HG03196 (cell line): ENCODE measurements around the gene MARCHF6.

Experiments
- ATAC-seq: cut with Tn5 transposase; IDR thresholded peaks from one replicate; pipeline ENCODE4 v1.9.1; 2021; ENCODE audit not compliant: unreplicated experiment

MARCHF6 gene, protein sequence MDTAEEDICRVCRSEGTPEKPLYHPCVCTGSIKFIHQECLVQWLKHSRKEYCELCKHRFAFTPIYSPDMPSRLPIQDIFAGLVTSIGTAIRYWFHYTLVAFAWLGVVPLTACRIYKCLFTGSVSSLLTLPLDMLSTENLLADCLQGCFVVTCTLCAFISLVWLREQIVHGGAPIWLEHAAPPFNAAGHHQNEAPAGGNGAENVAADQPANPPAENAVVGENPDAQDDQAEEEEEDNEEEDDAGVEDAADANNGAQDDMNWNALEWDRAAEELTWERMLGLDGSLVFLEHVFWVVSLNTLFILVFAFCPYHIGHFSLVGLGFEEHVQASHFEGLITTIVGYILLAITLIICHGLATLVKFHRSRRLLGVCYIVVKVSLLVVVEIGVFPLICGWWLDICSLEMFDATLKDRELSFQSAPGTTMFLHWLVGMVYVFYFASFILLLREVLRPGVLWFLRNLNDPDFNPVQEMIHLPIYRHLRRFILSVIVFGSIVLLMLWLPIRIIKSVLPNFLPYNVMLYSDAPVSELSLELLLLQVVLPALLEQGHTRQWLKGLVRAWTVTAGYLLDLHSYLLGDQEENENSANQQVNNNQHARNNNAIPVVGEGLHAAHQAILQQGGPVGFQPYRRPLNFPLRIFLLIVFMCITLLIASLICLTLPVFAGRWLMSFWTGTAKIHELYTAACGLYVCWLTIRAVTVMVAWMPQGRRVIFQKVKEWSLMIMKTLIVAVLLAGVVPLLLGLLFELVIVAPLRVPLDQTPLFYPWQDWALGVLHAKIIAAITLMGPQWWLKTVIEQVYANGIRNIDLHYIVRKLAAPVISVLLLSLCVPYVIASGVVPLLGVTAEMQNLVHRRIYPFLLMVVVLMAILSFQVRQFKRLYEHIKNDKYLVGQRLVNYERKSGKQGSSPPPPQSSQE

GRCh38 chr5:10353241-10354047 is at the start of gene MARCHF6:
TSS of gene MARCHF6 (plus strand) at chr5:10353695. CDS start at chr5:10353899, 204 bp downstream.
- peak; percentile 86 for ATAC-seq

DNA sequence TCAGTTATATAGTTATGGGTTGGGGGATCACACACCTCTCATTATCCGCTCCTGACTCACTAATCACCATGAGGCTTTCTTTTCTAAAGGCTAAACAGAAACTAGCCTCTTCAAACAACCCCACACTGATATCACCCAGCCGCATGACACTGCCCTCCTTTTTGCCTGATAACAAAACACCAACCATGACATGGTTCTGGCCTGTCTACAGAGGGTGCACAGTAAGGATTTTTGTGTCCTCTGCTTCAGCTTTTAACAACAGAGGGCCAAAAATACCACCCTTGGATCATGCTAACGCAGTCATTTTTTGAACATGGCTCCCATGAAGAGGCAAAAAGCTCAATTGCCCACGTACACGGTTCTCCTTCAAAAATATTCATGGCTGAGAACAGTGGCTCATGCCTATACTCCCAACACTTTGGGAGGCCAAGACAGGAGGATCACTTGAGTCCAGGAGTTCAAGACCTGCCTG is 49.8 kb upstream of the MARCHF6 start:
- ATAC-seq = no peak

- ATAC-seq = no peak
Observed at GRCh38 chr5:10304932-10305331, 48.6 kb upstream of the MARCHF6 start.

DNA sequence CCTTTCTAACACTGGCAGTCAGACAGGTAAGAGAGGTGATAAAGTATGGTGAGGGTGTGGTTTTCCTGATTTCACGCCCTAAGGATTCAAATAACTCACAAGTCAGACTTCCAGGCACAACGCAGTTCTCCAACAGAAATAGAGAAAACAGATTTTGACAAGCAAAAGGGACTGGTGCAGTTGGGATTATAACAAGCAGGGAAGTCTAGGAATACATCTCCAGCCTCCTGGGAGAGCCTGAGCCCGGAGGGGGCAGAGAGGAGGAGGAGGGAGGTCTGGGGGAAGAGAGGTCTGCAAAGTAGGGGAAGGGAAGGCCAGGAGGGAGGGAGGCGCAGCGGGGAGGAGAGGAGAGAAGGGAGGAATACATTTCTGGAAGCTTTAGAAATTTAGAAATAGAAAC is 47.4 kb upstream of the MARCHF6 start:
- no peak for ATAC-seq

DNA sequence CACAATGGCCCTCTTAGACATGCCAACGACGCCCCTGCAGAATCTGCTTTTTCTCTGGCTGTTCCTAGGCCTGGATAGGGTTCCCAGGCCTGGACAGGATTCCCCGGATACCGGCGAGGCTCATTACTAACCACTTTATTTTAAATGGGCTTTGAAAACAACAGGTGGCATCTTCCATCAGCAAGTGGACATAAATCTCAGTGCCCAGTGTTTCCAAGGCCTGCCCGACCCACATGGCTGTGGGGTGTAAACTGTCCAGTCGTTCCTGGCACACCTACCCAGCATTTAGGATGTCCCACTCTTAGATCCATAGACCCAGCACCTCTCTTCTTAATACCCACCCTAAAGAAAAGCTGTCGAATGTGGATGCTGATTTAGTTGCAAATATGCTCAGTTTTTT is 46.7 kb upstream of the MARCHF6 start:
- ATAC-seq = no peak

DNA sequence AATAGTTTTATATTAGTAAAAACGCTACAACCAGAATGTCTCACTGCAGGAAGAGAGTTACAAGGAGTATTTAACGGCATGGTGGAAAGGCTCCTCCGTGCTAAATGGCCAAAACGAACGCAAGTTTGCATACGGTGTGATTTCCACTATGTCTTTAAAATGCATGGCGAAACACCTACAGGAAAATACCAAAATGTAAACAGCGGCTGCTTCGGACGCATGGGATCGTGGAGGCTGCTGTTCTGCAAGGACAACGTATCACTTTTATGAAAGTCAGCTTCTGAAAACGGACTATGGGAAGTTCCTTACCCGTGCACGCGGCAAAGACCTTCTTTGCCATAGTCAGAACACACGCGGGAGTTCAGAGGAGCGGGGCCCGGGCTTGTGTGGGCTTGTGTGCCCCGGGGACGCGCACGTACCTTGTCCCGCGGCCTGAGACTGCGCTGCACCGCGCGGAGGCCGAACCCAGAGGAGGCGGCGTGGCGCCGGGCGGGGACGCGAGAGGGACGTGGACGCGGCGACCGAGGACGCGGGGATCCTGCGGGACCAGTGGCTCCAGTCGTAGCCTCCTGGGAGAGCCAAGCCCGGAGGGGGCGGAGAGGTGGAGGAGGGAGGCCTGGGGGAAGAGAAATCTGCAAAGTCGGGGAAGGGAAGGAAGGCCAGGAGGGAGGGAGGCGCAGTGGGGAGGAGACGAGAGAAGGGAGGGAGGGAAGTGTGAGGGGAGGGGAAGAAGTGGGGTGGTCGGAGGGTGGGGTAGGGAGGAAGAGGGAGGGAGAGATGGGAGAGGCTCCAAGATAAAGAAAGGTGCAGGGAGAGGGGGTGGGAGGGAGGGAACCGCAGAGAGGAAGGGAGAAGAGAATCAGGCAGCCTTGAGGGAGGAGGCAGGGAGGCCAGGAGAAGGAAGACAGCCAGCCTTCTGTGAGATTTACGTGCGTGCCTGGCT is 46.0 kb upstream of the MARCHF6 start, which contains the start of gene CMBL:
Gene CMBL (minus strand): TSS at position 697 of the 943 bp plus-strand sequence. CDS start 17,140 bp downstream, outside the sequence.
- peak; percentile 81 for ATAC-seq

DNA sequence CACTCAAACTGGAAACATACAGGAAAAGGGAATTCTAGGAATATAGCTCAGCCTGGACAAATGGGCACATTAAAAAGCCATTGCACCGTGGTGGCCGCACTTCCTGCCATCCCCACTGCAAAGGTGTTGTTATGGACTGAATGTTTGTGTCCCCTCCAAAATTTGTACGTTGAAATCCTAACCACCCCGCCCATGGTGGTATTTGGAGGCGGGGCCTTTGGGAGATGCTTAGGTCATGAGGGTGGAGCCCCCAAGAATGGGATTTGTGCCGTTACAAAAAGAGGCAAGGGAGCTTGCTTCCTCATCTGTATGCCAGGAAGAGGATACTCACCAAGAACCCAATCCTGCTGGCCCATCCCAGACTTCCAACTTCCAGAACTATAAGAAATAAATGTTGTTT is 44.7 kb upstream of the MARCHF6 start:
- no peak for ATAC-seq

DNA sequence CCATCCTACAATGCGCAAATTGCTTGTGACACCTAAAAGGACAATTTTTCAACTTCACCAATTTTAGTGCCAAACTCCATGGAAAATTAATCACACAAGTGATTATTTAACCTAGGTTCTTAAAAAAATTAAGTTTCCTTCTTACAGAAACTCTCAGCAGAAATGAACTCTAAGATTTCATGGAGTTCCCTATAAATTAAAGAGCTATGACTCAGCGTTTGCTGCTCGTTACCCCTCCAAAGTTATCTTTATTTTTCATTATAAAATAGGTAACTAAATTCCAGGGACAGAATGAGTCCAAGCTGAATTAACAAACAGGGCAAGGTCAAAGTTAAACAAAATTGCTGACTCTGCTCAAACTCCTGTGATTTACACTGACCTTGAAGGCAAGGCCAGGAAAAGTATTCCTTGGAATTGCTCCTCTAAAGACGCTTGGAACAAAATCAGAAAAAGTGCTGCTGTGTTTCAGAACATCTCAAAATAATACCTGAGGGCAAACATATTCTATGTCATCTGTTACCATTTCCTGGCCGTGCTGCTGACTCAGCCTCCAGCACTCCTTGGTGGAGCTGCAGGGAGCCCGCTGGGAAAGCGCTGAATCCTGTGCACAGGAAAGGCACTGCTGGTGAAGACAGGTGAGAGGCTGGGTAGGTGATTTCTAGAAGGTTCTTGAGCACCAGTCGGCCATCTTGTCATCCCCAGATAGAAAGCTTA is 43.3 kb upstream of the MARCHF6 start:
- no peak for ATAC-seq

DNA sequence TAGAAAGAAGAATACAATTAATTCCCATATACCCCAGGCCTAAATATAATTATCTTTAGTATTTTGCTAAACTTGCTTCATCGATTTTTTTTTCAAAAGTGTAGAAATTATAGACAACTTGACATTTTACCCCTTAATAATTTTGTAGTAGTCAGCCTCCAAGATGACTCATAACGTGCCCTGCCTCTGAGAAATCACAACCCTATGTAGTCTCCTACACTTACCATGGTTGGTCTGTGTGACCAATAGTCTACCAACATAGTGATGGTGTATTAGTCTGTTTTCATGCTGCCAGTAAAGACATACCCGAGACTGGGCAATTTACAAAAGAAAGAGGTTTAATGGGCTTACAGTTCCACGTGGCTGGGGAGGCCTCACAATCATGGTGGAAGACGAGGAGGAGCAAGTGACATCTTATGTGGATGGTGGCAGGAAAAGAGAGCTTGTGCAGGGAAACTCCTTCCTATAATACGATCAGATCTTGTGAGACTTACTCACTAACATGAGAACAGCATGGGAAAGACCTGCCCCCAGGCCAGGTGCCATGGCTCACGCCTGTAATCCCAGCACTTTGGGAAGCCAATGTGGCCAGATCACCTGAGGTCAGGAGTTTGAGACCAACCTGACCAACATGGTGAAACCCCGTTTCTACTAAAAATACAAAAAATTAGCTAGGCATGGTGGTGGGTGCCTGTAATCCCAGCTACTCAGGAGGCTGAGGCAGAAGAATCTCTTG is 42.5 kb upstream of the MARCHF6 start:
- peak; percentile 36 for ATAC-seq

DNA sequence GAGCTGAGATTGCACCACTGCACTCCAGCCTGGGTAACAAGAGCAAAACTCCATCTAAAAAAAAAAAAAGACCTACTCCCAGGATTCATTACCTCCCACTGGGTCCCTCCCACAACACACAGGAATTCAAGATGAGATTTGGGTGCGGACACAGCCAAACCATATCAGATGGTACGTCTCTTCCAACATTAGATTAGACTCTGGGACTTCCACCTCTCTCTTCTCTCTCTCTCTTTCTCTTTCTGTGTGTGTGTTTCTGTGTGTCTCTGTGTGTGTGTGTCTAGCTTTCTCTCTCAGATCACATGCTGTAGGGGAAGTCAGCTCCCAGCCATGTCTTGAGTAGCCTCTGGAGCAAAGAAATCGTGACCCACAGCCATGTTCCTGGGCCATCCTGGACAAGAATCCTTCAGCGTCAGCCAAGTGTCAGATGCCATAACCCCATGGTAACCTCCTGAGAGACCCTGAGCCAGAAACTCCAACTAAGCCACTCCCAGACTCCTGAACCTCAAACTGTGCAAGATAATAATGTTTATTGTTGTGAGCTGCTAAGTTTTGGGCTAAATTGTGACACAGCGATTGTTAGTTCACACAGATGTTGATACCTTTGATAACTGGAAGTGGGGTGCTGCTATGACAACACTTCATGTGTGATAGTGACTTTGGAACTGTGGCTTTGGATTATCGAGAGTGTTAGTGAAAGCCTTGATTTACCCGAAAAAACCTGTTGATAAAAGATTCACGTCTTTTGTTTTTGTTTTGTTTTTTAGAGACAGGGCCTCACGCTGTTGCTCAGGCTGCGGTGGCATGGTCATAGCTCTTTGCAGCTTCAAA is 41.7 kb upstream of the MARCHF6 start:
- ATAC-seq = no peak

- no peak for ATAC-seq
Observed at GRCh38 chr5:10315201-10315600, 38.3 kb upstream of the MARCHF6 start.

DNA sequence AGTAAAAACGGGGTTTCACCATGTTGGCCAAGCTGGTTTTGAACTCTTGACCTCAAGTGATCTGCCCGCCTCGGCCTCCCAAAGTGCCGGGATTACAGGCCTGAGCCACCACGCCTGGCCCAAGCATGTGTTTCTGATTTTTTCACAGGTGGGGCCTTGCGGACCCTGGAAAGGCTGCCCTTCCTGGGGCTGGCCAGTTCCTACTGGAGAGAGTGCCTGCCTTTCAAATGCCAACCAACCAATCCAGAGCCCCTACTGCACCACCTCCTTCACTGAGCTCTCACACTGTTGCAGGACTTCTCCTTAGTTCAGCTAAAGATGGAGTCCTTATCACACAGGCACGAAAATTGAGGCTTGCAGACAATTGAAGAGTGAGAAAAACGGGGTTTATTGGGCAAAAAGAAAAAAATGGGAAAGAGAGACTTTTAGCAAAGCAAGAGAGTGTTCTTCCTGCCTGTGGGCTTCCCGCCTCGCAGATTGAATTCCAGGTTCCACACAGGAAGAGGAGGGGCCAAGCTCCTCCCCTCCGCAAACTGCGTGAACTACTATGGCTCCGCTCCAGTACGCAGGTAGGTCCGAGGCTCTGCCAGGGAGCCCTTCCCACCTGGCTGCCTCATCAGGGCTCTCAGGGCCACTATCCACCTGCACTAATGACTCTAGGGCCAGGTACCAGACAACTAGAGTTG is 37.5 kb upstream of the MARCHF6 start:
- no peak for ATAC-seq

DNA sequence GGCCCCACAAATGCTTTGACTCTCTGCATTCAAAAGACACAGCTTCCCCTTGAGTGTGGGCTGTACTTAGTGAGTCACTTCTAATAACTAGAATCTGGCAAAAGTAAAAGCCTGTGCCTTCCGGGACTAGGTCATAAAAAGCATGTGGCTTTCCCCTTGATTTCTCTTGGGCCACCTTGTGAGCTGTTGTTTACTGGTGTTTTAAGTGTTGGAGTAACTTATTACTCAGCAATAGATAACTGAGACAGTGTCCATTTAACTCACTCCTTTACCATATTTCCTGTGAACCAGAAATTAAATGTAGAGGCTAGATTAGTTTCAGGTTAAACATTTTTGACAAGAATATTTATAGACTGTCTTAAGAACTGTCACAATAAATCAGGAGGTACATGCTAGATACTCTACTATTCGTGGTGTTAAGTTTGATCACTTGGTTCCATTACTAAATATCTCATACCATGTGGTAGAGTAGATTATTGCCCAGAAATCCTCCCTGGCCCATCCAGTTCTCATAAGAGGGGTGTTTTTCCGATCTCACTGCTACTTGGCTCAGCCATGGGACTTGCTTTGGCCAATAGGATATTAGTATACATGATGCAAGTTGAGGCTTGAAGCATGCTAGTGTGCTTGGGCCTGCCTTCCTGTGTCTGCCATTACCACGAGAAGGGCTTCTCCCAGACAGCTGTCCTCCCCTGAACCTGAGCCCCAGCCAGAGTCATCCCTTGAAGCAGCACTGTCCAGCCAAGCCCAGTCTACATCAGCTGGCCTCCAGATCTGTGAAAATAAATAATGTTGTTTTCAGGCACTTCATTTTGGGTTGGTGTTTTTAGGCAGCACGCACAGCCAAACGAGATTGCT is 35.4 kb upstream of the MARCHF6 start:
- peak; percentile 66 for ATAC-seq

- ATAC-seq = no peak
Observed at GRCh38 chr5:10319202-10319851, 34.2 kb upstream of the MARCHF6 start.

DNA sequence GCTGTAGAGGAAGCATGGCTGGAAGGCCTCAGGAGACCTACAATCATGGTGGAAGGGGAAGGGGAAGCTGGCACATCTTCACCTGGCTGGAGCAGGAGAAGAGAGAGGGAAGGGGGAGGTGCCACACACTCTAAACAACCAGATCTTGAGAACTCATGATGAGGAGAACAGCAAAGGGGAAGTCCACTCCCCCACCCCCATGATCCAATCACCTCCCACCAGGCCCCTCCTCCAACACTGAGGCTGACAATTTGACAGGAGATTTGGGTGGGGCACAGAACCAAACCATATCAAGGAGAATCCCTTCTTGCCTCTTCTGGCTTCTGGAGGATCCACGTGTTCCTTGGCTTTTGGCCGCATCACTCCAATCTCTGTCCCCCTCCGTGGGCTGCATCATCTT is 32.7 kb upstream of the MARCHF6 start:
- ATAC-seq = no peak

GRCh38 chr5:10321882-10322281 is 31.6 kb upstream of the MARCHF6 start:
- no peak for ATAC-seq
